Adipose tissue (tissue), 3 donors: ENCODE results near the gene NLGN1. TPM values are rescaled to one million over a fixed set of nuclear protein-coding genes. Genes with fewer than 3 reads are reported as not detected.

Source experiments
- H3K27ac ChIP-seq: one replicate; pipeline ENCODE4 v1.5.1; 2013; ENCODE audit warnings: low read depth, low read length
- WGBS, 3 donors: extraction: QIAGEN DNeasy Blood & Tissue Kit; methylation state at CpG; one replicate each; pipeline ENCODE4 v1.1.7; 2013; 5-methylcytosine and 5-hydroxymethylcytosine counted together
- polyA plus RNA-seq, 3 donors: library from polyadenylated mRNA; stranded (reverse); fragments of 200-250 nt; gene quantifications; one replicate each; pipeline ENCODE4 v1.2.3, GENCODE V29; 2013
- donor health status: healthy with polysubstance abuse.
- donor health status: Bipolar disorder and iron deficiency.
- donor health status: healthy.

The NLGN1 gene
- polyA plus RNA-seq, 3 donors, result 0.23 to 1.8 (median 1.0) TPM

- WGBS, 3 donors, result 67 to 82% (median 79%) methylated on average over 3 of the region's 3 CpGs
- H3K27ac ChIP-seq, result no peak overlapping the region
Measured at GRCh38 chr3:173943264-173943663, 545.7 kb downstream of the NLGN1 start.

GRCh38 chr3:173945170-173945569, 547.6 kb downstream of the NLGN1 start:
- WGBS, 3 donors, result 58 to 85% (median 79%) methylated on average over 1 of the region's 1 CpG
- H3K27ac ChIP-seq, result no peak overlapping the region

- H3K27ac ChIP-seq, result no peak overlapping the region
- WGBS, 3 donors, result 61 to 86% (median 71%) methylated on average over 1 of the region's 1 CpG
Measured at GRCh38 chr3:173945806-173946205, 548.3 kb downstream of the NLGN1 start.

GRCh38 chr3:173954647-173955046, 557.1 kb downstream of the NLGN1 start:
- 78 to 83% (median 82%) methylated on average over 2 of the region's 2 CpGs for WGBS, 3 donors
- H3K27ac ChIP-seq, result no peak overlapping the region

GRCh38 chr3:173957646-173958045, 560.1 kb downstream of the NLGN1 start:
- no peak overlapping the region for H3K27ac ChIP-seq
- 93 to 96% (median 94%) methylated on average over 4 of the region's 4 CpGs for WGBS, 3 donors

GRCh38 chr3:173958805-173959204, 561.3 kb downstream of the NLGN1 start:
- WGBS, 3 donors, result 74 to 87% (median 80%) methylated on average over 6 of the region's 6 CpGs
- H3K27ac ChIP-seq, result no peak overlapping the region

GRCh38 chr3:173970281-173970680, 572.7 kb downstream of the NLGN1 start:
- H3K27ac ChIP-seq, result no peak overlapping the region
- WGBS, 3 donors, result 60 to 78% (median 67%) methylated on average over 4 of the region's 4 CpGs

GRCh38 chr3:173976281-173976680, 578.7 kb downstream of the NLGN1 start:
- 76 to 86% (median 85%) methylated on average over 1 of the region's 1 CpG for WGBS, 3 donors
- no peak overlapping the region for H3K27ac ChIP-seq

GRCh38 chr3:173977747-173978146, 580.2 kb downstream of the NLGN1 start:
- WGBS, 3 donors, result 43 to 65% (median 64%) methylated on average over 2 of the region's 2 CpGs

GRCh38 chr3:173983343-173983742, 585.8 kb downstream of the NLGN1 start:
- 66 to 80% (median 73%) methylated on average over 2 of the region's 2 CpGs for WGBS, 3 donors
- no peak overlapping the region for H3K27ac ChIP-seq

More at GRCh38 chr3:173977747-173978146, 580.2 kb downstream of the NLGN1 start:
- H3K27ac ChIP-seq, result no peak overlapping the region

GRCh38 chr3:173986861-173987410, 589.4 kb downstream of the NLGN1 start:
- H3K27ac ChIP-seq, result no peak overlapping the region

GRCh38 chr3:173988909-173989308, 591.4 kb downstream of the NLGN1 start:
- 22 to 92% (median 91%) methylated on average over 1 of the region's 1 CpG for WGBS, 3 donors
- H3K27ac ChIP-seq, result no peak overlapping the region

- H3K27ac ChIP-seq, result no peak overlapping the region
Measured at GRCh38 chr3:173992416-173992815, 594.9 kb downstream of the NLGN1 start.

GRCh38 chr3:173993299-173993698, 595.8 kb downstream of the NLGN1 start:
- WGBS, 3 donors, result 52 to 65% (median 54%) methylated on average over 1 of the region's 1 CpG

GRCh38 chr3:174000675-174001074, 603.1 kb downstream of the NLGN1 start:
- no peak overlapping the region for H3K27ac ChIP-seq
- WGBS, 3 donors, result 81 to 96% (median 92%) methylated on average over 1 of the region's 1 CpG

More at GRCh38 chr3:173993299-173993698, 595.8 kb downstream of the NLGN1 start:
- H3K27ac ChIP-seq, result no peak overlapping the region

GRCh38 chr3:174002543-174002942, 605.0 kb downstream of the NLGN1 start:
- 32 to 58% (median 52%) methylated on average over 1 of the region's 1 CpG for WGBS, 3 donors
- no peak overlapping the region for H3K27ac ChIP-seq

- H3K27ac ChIP-seq, result no peak overlapping the region
- WGBS, 3 donors, result 73 to 81% (median 77%) methylated on average over 1 of the region's 1 CpG
Measured at GRCh38 chr3:174010907-174011306, 613.4 kb downstream of the NLGN1 start.

- no peak overlapping the region for H3K27ac ChIP-seq
- 65 to 81% (median 75%) methylated on average over 4 of the region's 4 CpGs for WGBS, 3 donors
Measured at GRCh38 chr3:174016186-174016585, 618.6 kb downstream of the NLGN1 start.

- H3K27ac ChIP-seq, result no peak overlapping the region
- WGBS, 3 donors, result 49 to 59% (median 56%) methylated on average over 2 of the region's 2 CpGs
Measured at GRCh38 chr3:174020156-174020555, 622.6 kb downstream of the NLGN1 start.

GRCh38 chr3:174023421-174023820, 625.9 kb downstream of the NLGN1 start:
- WGBS, 3 donors, result 61 to 65% (median 64%) methylated on average over 4 of the region's 4 CpGs

GRCh38 chr3:174028673-174029072, 631.1 kb downstream of the NLGN1 start:
- no peak overlapping the region for H3K27ac ChIP-seq
- WGBS, 3 donors, result 91 to 95% (median 94%) methylated on average over 2 of the region's 2 CpGs

More at GRCh38 chr3:174023421-174023820, 625.9 kb downstream of the NLGN1 start:
- no peak overlapping the region for H3K27ac ChIP-seq
